Parathyroid adenoma (tissue), 2 donors: Measurements from ENCODE around the gene UNC93B1.
"Not testable (repeated sequence)": the region's sequence is repeated elsewhere in the genome, so short reads cannot be mapped to it uniquely, and the experiment has no call there.

Source experiments
- H2AFZ ChIP-seq: fragments of 300-600 bp; sonication (generic); one replicate; pipeline ENCODE4 v1.7.0; 2017; ENCODE audit warnings: antibody characterized with exemption, mild to moderate bottlenecking
- H3K27ac ChIP-seq: fragments of 300-600 bp; sonication (generic); one replicate; pipeline ENCODE4 v1.7.0; 2017
- H3K27me3 ChIP-seq: fragments of 300-600 bp; sonication (generic); one replicate; pipeline ENCODE4 v1.7.0; 2017; ENCODE audit warnings: low read length; ENCODE audit not compliant: control insufficient read depth, insufficient read depth
- H3K36me3 ChIP-seq: fragments of 300-600 bp; sonication (generic); one replicate; pipeline ENCODE4 v1.7.0; 2017; ENCODE audit warnings: low read length; ENCODE audit not compliant: control insufficient read depth, insufficient read depth
- H3K4me1 ChIP-seq: fragments of 300-600 bp; sonication (generic); one replicate; pipeline ENCODE4 v1.7.0; 2017; ENCODE audit warnings: control low read depth
- H3K4me2 ChIP-seq: fragments of 300-600 bp; sonication (generic); one replicate; pipeline ENCODE4 v1.7.0; 2017; ENCODE audit warnings: low read length
- H3K4me3 ChIP-seq: fragments of 300-600 bp; sonication (generic); one replicate; pipeline ENCODE4 v1.7.0; 2017; ENCODE audit warnings: low read depth, low read length
- H3K79me2 ChIP-seq: fragments of 300-600 bp; sonication (generic); one replicate; pipeline ENCODE4 v1.7.0; 2017; ENCODE audit warnings: control low read depth
- H3K9ac ChIP-seq: fragments of 300-600 bp; sonication (generic); one replicate; pipeline ENCODE4 v1.7.0; 2017; ENCODE audit warnings: mild to moderate bottlenecking
- H3K9me3 ChIP-seq: fragments of 300-600 bp; sonication (generic); one replicate; pipeline ENCODE4 v1.7.0; 2017; ENCODE audit warnings: low read length; ENCODE audit not compliant: control insufficient read depth
- CTCF ChIP-seq: fragments of 300-600 bp; sonication (generic); IDR thresholded peaks from one replicate; pipeline ENCODE4 v1.7.0; 2017; ENCODE audit warnings: antibody characterized with exemption, mild to moderate bottlenecking
- donor health status: primary hyperparathyroidism.

UNC93B1 gene

GRCh38 chr11:67955461-67956007 is 48.4 kb downstream of the UNC93B1 start:
- H3K9me3 ChIP-seq, H3K4me1 ChIP-seq, H3K36me3 ChIP-seq, H3K9ac ChIP-seq, H3K79me2 ChIP-seq, H3K27me3 ChIP-seq: not testable (repeated sequence)
- Histone ChIP-seq H3K4me3 (peak overlapping the region; percentile 54), H3K4me2 (peak overlapping the region; percentile 57), H3K27ac (peak overlapping the region; percentile 56), H2AFZ (peak overlapping the region; percentile 90)
- peak; percentile 38 for TF ChIP-seq CTCF

GRCh38 chr11:67954971-67955370 is 48.9 kb downstream of the UNC93B1 start:
- Histone ChIP-seq H3K4me3 (peak overlapping the region; percentile 54), H2AFZ (peak overlapping the region; percentile 90)
- not testable (repeated sequence) for H3K27ac ChIP-seq

GRCh38 chr11:67954251-67954650 is 49.6 kb downstream of the UNC93B1 start:
- H2AFZ ChIP-seq, H3K9ac ChIP-seq, H3K9me3 ChIP-seq, H3K36me3 ChIP-seq, H3K27me3 ChIP-seq, H3K4me2 ChIP-seq, H3K79me2 ChIP-seq, H3K27ac ChIP-seq, H3K4me3 ChIP-seq, H3K4me1 ChIP-seq: not testable (repeated sequence)

More at GRCh38 chr11:67954971-67955370, 48.9 kb downstream of the UNC93B1 start:
- not testable (repeated sequence) for H3K79me2 ChIP-seq, H3K9me3 ChIP-seq, H3K4me1 ChIP-seq, H3K9ac ChIP-seq, H3K27me3 ChIP-seq, H3K36me3 ChIP-seq
- H3K4me2 ChIP-seq: peak overlapping the region; percentile 57

- not testable (repeated sequence) for H3K4me1 ChIP-seq, H3K27me3 ChIP-seq, H3K27ac ChIP-seq, H3K4me2 ChIP-seq, H3K9me3 ChIP-seq, H3K79me2 ChIP-seq, H3K4me3 ChIP-seq, H3K9ac ChIP-seq, H3K36me3 ChIP-seq, H2AFZ ChIP-seq
Observed at GRCh38 chr11:67950705-67951104, 53.2 kb downstream of the UNC93B1 start.

GRCh38 chr11:67947785-67948184 is 56.1 kb downstream of the UNC93B1 start:
- not testable (repeated sequence) for H3K36me3 ChIP-seq, H3K9ac ChIP-seq, H3K9me3 ChIP-seq, H3K4me1 ChIP-seq, H2AFZ ChIP-seq, H3K27ac ChIP-seq, H3K4me2 ChIP-seq, H3K4me3 ChIP-seq, H3K27me3 ChIP-seq, H3K79me2 ChIP-seq

GRCh38 chr11:67946403-67946802 is 57.5 kb downstream of the UNC93B1 start:
- H2AFZ ChIP-seq, H3K4me2 ChIP-seq, H3K27ac ChIP-seq, H3K36me3 ChIP-seq, H3K9me3 ChIP-seq, H3K9ac ChIP-seq, H3K4me1 ChIP-seq, H3K79me2 ChIP-seq, H3K4me3 ChIP-seq, H3K27me3 ChIP-seq: not testable (repeated sequence)

GRCh38 chr11:67943406-67943805 is 60.5 kb downstream of the UNC93B1 start:
- not testable (repeated sequence) for H3K79me2 ChIP-seq, H3K4me1 ChIP-seq, H3K9ac ChIP-seq, H3K36me3 ChIP-seq, H3K4me3 ChIP-seq, H3K4me2 ChIP-seq, H3K27me3 ChIP-seq, H3K27ac ChIP-seq, H3K9me3 ChIP-seq, H2AFZ ChIP-seq
